Vagina (tissue), 2 donors: ENCODE results near the gene NME3.

ENCODE experiments used
- CTCF ChIP-seq, 3 experiments: fragments of 450-650 bp in 2 of 3; fragments of 200-600 bp in 1 of 3; sonication (generic) in 1 of 3; IDR thresholded peaks; one replicate each; pipeline ENCODE4 v1.5.1; 2017 to 2019; ENCODE audit warnings: antibody characterized with exemption in 3 of 3, mild to moderate bottlenecking in 2 of 3, moderate library complexity in 2 of 3
- POLR2A ChIP-seq, 2 donors: fragments of 450-650 bp; IDR thresholded peaks; one replicate each; pipeline ENCODE4 v1.6.1; 2017; ENCODE audit warnings: antibody characterized with exemption in 2 of 2, mild to moderate bottlenecking in 2 of 2, moderate library complexity in 2 of 2

- TF ChIP-seq CTCF (IDR thresholded peaks at IDR 0.05) = no peak
- TF ChIP-seq POLR2A (IDR thresholded peaks at IDR 0.05) = no peak
Observed at GRCh38 chr16:1817276-1817589, 45.9 kb upstream of the NME3 start.
